Myocyte (in vitro differentiated cells): ENCODE data around the gene BTF3L4. TPM values are rescaled to one million over a fixed set of nuclear protein-coding genes. Genes with fewer than 3 reads are reported as not detected.
A peak's percentile ranks its signal among the peaks of the same experiment; 100 is the strongest.

Source experiments
- DNase-seq: peaks from one replicate; pipeline ENCODE4 v3.0.0-alpha.2; 2012; ENCODE audit warnings: low read depth
- total RNA-seq: library from RNA; depleted of rRNA; stranded (reverse); fragments of >200 nt; gene quantifications from 2 replicates; pipeline ENCODE4 v1.2.3, GENCODE V29; 2014

The BTF3L4 gene
- total RNA-seq, 1 donor from 2014 or later = 86.9 TPM

DNA sequence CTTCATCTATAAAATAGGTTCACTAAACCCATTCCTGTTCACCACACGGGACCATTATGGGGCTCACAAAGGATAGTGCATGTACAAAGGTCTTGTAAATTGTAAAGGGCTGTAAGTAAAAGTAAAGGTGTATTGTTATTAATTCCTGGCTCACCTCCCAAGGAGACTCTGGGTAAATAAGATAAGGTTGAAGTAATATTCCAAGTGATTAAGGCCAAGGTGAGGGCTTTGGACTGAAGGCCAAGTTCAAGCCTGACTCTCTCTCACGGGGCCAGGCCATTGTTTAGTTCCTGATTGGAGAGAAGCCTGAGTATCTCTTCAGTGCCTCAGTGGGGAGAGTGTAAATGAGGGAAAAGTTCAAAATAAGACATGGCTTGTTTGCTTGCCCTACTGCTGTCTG lies 66.3 kb downstream of the BTF3L4 start:
- DNase-seq = no peak

DNA sequence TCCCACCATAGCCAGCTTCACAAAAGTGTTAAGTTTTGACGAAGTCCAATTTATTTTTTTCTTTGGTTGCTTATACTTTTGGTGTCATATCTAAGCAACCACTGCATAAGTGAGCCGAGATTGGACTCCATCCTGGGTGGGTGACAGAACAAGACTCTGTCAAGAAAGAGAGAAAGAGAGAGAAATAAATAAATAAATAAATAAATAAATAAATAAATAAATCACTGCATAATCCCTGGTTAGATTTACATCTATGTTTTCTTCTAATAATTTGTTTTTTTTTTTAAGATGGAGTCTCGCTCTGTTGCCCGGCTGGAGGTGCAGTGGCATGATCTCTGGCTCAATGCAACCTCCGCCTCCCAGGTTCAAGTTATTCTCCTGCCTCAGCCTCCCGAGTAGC lies 67.5 kb downstream of the BTF3L4 start:
- DNase-seq = no peak

DNA sequence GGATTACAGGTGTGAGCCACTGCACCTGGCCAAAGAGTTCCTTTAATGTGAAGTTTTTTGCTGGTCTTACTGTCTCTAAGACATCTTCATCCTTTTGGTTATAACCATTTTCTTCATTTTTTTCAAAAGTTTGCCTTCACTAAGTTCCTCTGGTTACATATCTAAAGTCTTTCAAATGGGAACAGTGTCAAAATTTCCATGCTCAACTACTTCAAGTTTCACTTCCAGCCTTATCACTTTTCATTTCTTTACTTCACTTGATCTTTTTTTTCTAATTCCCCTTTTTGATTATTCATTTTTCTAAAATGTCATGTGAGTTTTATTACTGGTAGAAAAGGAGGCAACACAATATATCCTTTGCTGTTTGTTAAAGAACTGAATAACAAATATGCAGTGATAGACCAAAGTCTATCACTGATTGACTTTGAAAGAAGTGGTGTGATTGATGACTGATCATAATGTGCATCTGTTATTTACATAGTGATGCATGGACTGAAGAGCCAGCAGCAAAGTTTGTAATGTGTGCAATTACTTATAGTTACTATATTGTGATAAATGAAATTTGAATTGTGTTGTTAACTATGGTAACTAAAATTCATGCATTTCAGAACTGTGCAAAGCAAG lies 69.8 kb downstream of the BTF3L4 start:
- DNase-seq = no peak

DNA sequence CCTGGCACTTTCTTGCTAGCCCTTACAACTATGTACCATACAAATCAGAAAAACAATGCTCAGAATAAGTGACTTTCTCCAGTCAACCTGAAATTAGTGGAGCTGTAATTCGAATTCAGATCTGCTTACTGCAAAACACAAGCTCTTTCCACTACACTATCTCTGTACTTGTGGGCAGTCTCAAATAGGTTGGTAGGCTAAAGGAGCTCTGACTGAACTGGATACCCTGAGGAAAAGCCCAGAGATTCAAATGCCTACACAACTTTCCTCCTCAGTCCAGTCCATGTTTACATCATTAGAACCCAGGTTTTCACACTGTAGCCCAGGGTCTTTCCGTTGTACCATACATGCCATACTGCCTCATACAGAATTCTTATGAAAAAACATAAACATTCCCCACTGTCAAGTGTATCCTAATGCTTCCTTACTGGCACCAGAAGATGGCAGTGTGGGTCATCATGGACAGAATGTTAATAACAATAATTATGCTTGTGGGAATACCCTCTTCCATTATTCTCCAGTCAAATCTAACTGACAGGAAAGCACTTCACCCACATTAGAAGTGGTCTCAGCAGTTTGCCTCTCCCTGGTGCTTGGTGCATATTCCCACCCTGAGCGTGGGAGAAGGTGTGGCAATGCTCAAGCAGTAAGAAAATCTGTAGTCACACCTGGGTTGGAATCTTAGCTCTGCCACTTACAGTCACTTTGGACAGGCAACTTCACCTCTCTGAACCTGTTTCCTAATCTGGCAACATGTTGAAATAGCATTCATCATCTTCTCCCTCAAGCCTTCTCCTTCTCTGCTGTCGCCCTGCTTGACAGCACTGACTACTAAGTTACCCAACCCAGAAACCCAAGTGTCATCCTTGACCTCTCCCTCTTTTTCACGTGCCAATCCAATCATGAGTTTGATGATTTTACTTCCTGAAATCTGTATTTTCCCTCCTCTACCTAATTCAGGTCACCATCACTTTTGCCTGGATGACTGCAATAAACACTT lies 71.4 kb downstream of the BTF3L4 start:
- peak; percentile 70 for DNase-seq

DNA sequence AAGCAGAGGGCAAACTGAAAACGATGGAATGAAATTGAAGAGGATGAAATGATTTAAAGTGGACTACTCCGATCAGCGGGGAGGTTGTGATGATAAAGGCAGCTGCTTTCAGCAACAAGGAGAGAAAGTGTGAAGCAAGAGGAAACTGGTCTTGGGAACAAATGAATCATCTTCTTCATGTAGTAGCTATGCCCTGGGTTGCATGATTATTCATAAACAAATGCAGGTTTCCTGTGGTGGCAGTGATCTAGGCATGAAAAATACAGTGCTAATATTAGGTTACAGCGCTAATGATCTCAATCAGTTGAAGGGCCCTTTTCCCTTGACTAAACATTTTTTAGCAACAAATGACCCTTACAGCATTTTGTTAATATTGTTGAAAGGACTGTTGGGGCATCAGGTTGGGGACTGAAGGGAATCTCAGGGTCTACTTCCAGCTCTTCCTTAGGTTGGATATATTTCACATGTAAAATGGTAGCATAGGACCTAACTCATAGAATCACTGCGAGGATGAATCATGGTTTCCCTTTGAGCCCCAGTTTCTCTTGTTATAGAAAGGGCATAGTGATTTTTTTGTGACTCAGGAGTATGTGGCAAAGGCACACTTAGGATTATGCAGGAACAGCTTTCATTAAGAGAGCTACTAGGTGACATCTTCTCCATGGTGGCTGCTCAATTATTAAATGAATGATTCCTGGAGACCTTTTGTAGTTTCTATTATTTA lies 83.9 kb downstream of the BTF3L4 start:
- DNase-seq = peak; percentile 64

Other genes starting within 250 kb of the BTF3L4 start
- 67.8 and 84.5 TPM in 2 replicates for gene NRDC, start 177.6 kb upstream of the BTF3L4 start, total RNA-seq
- gene RAB3B, start 65.6 kb upstream of the BTF3L4 start, total RNA-seq = 0.78 and 0.88 TPM in 2 replicates
- 11.6 and 11.9 TPM in 2 replicates for gene KTI12, start 22.5 kb upstream of the BTF3L4 start, total RNA-seq
- gene TXNDC12, start 1.1 kb upstream of the BTF3L4 start, total RNA-seq = 30.5 and 34.5 TPM in 2 replicates
- gene ZFYVE9, start 85.8 kb downstream of the BTF3L4 start, total RNA-seq = 17.0 and 18.2 TPM in 2 replicates